LNCAP (cell line): ENCODE data around the gene OR6X1.

Source experiments
- TF ChIP-seq, protein P1 (sequence below): fragments of 450-650 bp; IDR thresholded peaks from 2 replicates; pipeline ENCODE4 v1.5.1; 2017; ENCODE audit warnings: mild to moderate bottlenecking

OR6X1 gene

DNA sequence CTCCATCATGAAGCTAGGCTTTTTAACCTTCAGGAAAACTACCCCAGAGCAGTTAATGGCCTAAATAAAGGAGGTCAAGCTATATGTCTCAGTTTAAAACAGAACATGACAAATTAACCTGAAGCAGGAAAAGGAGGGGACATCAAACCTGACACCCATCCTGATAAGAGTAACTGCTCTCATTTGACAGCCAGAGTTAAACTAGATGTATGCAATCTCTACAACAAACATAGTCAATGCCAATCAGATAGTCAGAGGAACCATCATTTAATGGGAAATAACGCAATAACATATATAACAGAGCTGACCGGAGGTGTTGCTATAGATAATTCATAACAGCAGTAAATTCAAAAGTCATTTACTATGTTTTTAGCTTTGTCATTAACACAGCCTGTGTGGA lies 15.9 kb downstream of the OR6X1 start:
- TF ChIP-seq, protein P1, sequence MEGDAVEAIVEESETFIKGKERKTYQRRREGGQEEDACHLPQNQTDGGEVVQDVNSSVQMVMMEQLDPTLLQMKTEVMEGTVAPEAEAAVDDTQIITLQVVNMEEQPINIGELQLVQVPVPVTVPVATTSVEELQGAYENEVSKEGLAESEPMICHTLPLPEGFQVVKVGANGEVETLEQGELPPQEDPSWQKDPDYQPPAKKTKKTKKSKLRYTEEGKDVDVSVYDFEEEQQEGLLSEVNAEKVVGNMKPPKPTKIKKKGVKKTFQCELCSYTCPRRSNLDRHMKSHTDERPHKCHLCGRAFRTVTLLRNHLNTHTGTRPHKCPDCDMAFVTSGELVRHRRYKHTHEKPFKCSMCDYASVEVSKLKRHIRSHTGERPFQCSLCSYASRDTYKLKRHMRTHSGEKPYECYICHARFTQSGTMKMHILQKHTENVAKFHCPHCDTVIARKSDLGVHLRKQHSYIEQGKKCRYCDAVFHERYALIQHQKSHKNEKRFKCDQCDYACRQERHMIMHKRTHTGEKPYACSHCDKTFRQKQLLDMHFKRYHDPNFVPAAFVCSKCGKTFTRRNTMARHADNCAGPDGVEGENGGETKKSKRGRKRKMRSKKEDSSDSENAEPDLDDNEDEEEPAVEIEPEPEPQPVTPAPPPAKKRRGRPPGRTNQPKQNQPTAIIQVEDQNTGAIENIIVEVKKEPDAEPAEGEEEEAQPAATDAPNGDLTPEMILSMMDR, result no peak

DNA sequence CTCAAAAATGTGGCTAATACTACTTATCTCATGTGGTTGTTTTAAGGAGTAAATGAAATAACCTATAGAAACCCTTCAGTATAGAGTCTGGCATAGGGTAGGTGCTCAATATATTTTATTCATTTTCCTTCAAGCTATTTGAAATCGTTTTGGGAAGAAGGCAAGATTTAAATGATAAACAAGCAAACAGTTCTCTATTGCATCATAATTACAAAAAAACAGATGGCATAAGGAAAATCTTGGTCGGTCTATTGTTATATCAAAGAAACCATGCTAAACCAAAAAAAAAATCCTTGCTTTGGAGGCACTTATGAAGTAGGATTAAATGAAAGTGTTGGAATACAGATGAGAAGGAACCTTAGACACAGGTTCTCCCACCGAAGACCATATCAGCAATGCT lies 17.5 kb downstream of the OR6X1 start:
- TF ChIP-seq, protein P1, result no peak

DNA sequence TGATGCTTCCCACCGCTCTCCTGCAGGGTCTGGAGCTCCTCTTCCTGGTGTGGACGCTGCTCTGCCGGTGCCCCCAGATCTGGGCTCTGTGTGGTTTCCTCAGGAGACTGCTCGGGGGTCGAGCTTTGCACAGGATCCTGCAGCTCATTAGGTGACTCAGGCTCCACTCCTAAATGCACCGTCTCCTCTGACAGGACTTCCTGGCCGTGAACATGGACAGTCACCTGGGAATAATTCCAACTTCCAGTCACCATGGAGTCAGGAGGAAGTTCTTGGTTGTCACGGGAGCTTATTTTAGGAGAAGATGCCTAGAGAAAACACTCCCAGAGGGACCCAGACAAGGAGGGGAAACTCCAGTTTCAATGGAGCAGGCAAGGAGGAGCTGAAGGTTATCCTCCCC lies 24.7 kb downstream of the OR6X1 start:
- TF ChIP-seq, protein P1, result no peak

DNA sequence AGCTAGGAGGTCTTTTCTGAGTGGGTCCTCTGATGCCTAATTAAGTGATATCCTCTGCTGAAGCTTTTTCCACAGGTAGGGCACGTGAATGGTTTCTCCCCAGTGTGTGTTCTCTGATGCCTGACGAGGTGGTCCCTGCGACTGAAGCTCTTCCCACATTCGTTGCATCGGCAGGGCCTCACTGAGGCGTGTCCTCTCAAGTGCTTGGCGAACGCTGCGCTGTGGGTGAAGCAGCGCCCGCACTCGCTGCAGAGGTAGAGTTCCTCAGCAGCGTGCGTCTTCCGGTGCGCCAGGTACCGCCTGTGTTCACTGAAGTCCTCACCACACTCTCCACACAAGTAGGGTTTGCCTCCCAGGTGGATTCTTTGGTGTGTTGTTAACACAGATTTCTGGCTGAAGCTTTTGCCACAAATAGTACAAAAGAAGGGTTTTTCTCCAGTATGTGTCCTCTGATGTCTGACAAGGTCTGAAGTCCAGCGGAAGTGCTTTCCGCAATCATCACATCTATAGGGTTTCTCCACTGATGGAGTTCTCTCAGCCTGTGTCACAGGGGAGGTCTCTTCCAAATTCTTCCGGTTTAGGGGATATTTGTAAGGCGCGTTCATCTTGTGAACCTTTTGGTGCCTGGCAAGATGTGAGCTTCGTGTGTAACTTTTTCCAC lies 28.2 kb downstream of the OR6X1 start:
- TF ChIP-seq, protein P1, result no peak

DNA sequence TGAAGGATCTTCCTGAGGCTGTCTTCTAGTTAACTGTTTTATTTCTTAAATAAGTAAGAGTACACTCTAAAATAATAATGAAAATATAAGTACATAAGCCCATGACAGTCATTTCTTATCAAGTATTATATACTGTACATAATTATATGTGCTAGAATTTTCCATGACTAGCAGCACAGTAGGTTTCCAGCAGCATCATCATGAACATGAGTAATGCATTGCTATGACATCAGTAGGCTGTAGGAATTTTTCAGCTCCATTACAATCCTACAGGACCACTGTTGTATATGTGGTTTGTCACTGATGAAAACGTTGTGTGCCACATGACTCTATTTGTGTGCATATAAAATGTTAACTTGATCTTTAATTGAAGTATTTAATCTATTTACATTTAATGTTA lies 34.9 kb downstream of the OR6X1 start:
- TF ChIP-seq, protein P1, result no peak

DNA sequence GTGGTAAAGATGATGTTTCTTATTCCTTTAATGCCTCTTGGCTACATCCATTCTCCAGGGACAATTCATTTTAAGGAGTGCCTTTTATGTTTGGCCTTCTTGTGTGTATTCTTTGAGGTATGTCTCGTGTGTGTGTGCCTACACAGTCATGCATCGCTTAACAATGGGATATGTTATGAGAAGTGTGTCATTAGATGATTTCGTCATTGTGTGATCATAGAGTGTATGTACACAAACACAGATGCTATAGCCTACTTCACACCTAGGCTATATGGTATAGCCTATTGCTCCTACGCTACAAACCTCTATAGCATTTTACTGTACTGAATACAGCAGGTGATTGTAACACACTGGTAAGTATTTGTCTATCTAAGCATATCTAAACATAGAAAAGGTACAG lies 35.8 kb downstream of the OR6X1 start:
- TF ChIP-seq, protein P1, result no peak

DNA sequence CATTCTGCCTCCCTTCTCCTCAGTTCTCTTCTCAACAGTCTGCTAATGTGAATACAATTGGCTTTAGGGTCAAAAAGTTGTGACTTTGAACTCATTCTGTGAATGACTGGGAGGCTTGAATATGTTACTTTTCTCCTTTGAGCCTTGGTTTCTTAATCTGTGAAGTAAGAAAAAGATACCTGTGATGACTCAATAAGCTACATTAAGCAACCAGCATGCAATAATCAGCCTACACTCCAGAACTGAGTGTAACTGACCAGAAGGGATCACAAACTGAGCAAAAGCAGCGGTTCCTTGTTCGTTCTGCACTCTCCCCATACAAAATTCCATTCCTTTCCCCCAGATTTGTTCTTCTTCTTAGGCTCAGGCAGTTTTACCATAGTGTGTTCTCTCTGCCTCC lies 36.3 kb downstream of the OR6X1 start:
- TF ChIP-seq, protein P1, result no peak
